Mesenchymal stem cell (in vitro differentiated cells and primary cell): ENCODE measurements around the gene SGIP1.

Experiments used
- DNase-seq: peaks from one replicate; pipeline ENCODE4 v3.0.0-alpha.2; 2013
- H2AFZ ChIP-seq: one replicate; pipeline ENCODE4 v1.6.1; 2013; ENCODE audit warnings: low read depth, mild to moderate bottlenecking, control low read depth, inconsistent platforms, low read length, moderate library complexity
- H2AK5ac ChIP-seq: 2 replicates; pipeline ENCODE4 v1.6.1; 2013; ENCODE audit warnings: low read length, moderate library complexity, mild to moderate bottlenecking, inconsistent platforms; ENCODE audit not compliant: severe bottlenecking
- H2BK120ac ChIP-seq: one replicate; pipeline ENCODE4 v1.6.1; 2013; ENCODE audit warnings: low read depth, mild to moderate bottlenecking, inconsistent platforms, low read length, moderate library complexity
- H2BK12ac ChIP-seq, 2 experiments: one replicate each; pipeline ENCODE4 v1.6.1; 2013; ENCODE audit warnings: inconsistent platforms in 2 of 2, low read length in 2 of 2, mild to moderate bottlenecking in 2 of 2, moderate library complexity in 2 of 2, control low read depth in 1 of 2
- H2BK15ac ChIP-seq: one replicate; pipeline ENCODE4 v1.6.1; 2013; ENCODE audit warnings: mild to moderate bottlenecking, low read depth, inconsistent platforms; ENCODE audit not compliant: poor library complexity, severe bottlenecking
- H2BK5ac ChIP-seq: 2 replicates; pipeline ENCODE4 v1.6.1; 2013; ENCODE audit warnings: low read depth, mild to moderate bottlenecking, low read length, control low read depth, inconsistent platforms; ENCODE audit not compliant: poor library complexity, severe bottlenecking
- H3K14ac ChIP-seq, 2 experiments: one replicate each; pipeline ENCODE4 v1.6.1; 2013; ENCODE audit warnings: inconsistent platforms in 2 of 2, low read length in 2 of 2, control low read depth in 1 of 2, mild to moderate bottlenecking in 1 of 2, moderate library complexity in 1 of 2
- H3K18ac ChIP-seq, 2 experiments: one replicate each; pipeline ENCODE4 v1.6.1; 2013; ENCODE audit warnings: inconsistent platforms in 2 of 2, low read length in 2 of 2, control low read depth in 1 of 2, low read depth in 1 of 2, mild to moderate bottlenecking in 1 of 2
- H3K23ac ChIP-seq, 2 experiments: one replicate each; pipeline ENCODE4 v1.6.1; 2013; ENCODE audit warnings: inconsistent platforms in 2 of 2, low read length in 2 of 2, mild to moderate bottlenecking in 2 of 2, moderate library complexity in 2 of 2, control low read depth in 1 of 2
- H3K27ac ChIP-seq: 2 replicates; pipeline ENCODE4 v1.5.1; 2013; ENCODE audit warnings: mild to moderate bottlenecking, moderate library complexity, low read length, control low read depth, inconsistent platforms; ENCODE audit not compliant: poor library complexity, severe bottlenecking
- H3K27me3 ChIP-seq, 2 experiments: 2 replicates each; pipeline versions ENCODE4 v1.6.1 to v1.7.0; 2013; ENCODE audit warnings: low read length in 2 of 2, mild to moderate bottlenecking in 2 of 2, moderate library complexity in 2 of 2, control low read depth in 1 of 2, inconsistent platforms in 1 of 2; ENCODE audit not compliant: control insufficient read depth in 1 of 2, insufficient read depth in 1 of 2
- H3K36me3 ChIP-seq, 2 experiments: 2 replicates each; pipeline versions ENCODE4 v1.6.1 to v1.7.0; 2013; ENCODE audit warnings: low read length in 2 of 2, control low read depth in 1 of 2, inconsistent platforms in 1 of 2, low read depth in 1 of 2, mild to moderate bottlenecking in 1 of 2; ENCODE audit not compliant: insufficient read depth in 2 of 2, control insufficient read depth in 1 of 2
- H3K4ac ChIP-seq, 2 experiments: one replicate each; pipeline ENCODE4 v1.6.1; 2013; ENCODE audit warnings: inconsistent platforms in 2 of 2, low read length in 2 of 2, mild to moderate bottlenecking in 2 of 2, moderate library complexity in 2 of 2, control low read depth in 1 of 2, low read depth in 1 of 2
- H3K4me1 ChIP-seq: 2 replicates; pipeline ENCODE4 v1.6.1; 2013; ENCODE audit warnings: low read depth, low read length, control low read depth; ENCODE audit not compliant: control insufficient read depth, insufficient read depth
- H3K4me2 ChIP-seq: 2 replicates; pipeline ENCODE4 v1.6.1; 2013; ENCODE audit warnings: low read length, mild to moderate bottlenecking, inconsistent platforms; ENCODE audit not compliant: poor library complexity, severe bottlenecking
- H3K4me3 ChIP-seq, 2 experiments: 2 replicates each; pipeline versions ENCODE4 v1.5.1 to v1.7.0; 2013; ENCODE audit warnings: low read length in 2 of 2, mild to moderate bottlenecking in 2 of 2, control low read depth in 1 of 2, low read depth in 1 of 2; ENCODE audit not compliant: insufficient read depth in 1 of 2
- H3K79me1 ChIP-seq: replicated peaks from 2 replicates; pipeline ENCODE4 v1.6.1; 2013; ENCODE audit warnings: mild to moderate bottlenecking, control low read depth, low read length, inconsistent platforms; ENCODE audit not compliant: poor library complexity, severe bottlenecking
- H3K9ac ChIP-seq: 2 replicates; pipeline ENCODE4 v1.7.0; 2013; ENCODE audit warnings: mild to moderate bottlenecking, low read length, moderate library complexity
- H3K9me3 ChIP-seq: 2 replicates; pipeline ENCODE4 v1.7.0; 2013; ENCODE audit warnings: mild to moderate bottlenecking, low read length; ENCODE audit not compliant: control insufficient read depth
- H4K8ac ChIP-seq: one replicate; pipeline ENCODE4 v1.6.1; 2013; ENCODE audit warnings: inconsistent platforms, mild to moderate bottlenecking, low read length, moderate library complexity
- H4K91ac ChIP-seq: one replicate; pipeline ENCODE4 v1.6.1; 2013; ENCODE audit warnings: mild to moderate bottlenecking, low read length, inconsistent platforms
- WGBS: methylation state at CpG from one replicate; pipeline ENCODE4 v1.1.7; 2013; ENCODE audit warnings: mixed read lengths; 5-methylcytosine and 5-hydroxymethylcytosine counted together

SGIP1 gene

DNA sequence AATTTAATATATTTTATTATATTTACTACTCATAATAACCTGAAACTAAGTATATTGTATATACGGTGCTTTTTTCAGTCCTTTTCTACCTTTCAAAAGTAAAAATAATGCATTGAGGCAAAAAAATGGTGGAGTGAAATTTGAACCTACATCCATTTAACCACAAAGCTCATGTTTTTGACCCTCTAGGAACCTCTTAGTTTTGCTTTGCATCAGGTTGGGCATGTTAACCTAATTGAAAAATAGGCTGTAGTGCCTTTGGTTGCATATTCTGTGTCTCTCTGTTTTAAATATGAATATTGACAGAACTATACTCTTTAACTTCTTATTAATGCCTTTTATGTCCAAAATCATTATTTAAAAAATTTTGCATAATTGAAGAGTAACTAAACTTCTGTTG is 3.8 kb downstream of the SGIP1 start:
- Histone ChIP-seq H3K14ac (no peak overlapping the region), H2BK120ac (no peak overlapping the region), H3K4me3 (peak overlapping the region in 1 of 2 experiments; percentile 25), H3K4me1 (peaks cover 10% of the 10 kb centered on the region), H3K18ac (no peak overlapping the region), H3K36me3 (no peaks in the 10 kb centered on the region), H3K4me2 (no peak overlapping the region), H3K4ac (no peak overlapping the region), H3K79me1 (no peaks in the 10 kb centered on the region), H2BK5ac (no peak overlapping the region), H3K23ac (no peak overlapping the region), H2BK12ac (no peak overlapping the region), H3K9ac (no peak overlapping the region), H2AFZ (no peak overlapping the region), H4K91ac (no peak overlapping the region), H3K9me3 (no peaks in the 10 kb centered on the region), H2AK5ac (no peak overlapping the region), H4K8ac (no peak overlapping the region), H3K27me3 (no peaks in the 10 kb centered on the region), H2BK15ac (no peak overlapping the region), H3K27ac (no peak overlapping the region)
- DNase-seq, result no peak
- no CpG with 5 or more reads among the region's 1 CpG for WGBS

DNA sequence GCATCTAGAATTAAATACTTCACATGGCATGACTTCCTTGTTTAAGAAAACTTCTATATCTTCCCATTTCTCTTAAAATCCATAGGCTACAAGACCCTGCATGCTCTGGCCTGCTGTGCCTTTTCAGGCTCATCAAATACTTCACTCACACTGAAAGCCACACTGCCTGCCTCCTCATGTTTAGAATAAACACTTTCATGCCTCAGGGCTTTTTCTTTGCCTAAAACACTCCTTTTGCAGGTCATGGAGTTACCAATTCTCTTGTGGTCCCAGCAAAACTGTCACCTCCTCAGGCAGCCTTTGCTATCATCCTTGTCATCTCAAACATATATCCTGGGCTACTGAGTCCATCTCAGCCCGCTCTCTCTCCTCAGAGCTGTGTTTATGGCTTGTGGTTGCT is 5.5 kb downstream of the SGIP1 start:
- no peak overlapping the region for H3K23ac ChIP-seq
- no peaks in the 10 kb centered on the region for H3K79me1 ChIP-seq
- H2BK15ac ChIP-seq, result no peak overlapping the region
- H3K18ac ChIP-seq, result peak overlapping the region; percentile 26 to 61
- H3K9me3 ChIP-seq, result no peaks in the 10 kb centered on the region
- peak; percentile 46 for DNase-seq
- H3K9ac ChIP-seq, result no peak overlapping the region
- H3K4me3 ChIP-seq, result no peak overlapping the region
- no peaks in the 10 kb centered on the region for H3K36me3 ChIP-seq
- H3K27me3 ChIP-seq, result no peaks in the 10 kb centered on the region
- peaks cover 12% of the 10 kb centered on the region for H3K4me1 ChIP-seq
- peak overlapping the region; percentile 3 for H2AK5ac ChIP-seq
- 40% methylated on average over 1 of the region's 1 CpG for WGBS
- peak overlapping the region in 1 of 2 experiments; percentile 59 for H3K4ac ChIP-seq
- no peak overlapping the region for H4K91ac ChIP-seq
- H3K27ac ChIP-seq, result peak overlapping the region; percentile 64
- no peak overlapping the region for H3K4me2 ChIP-seq
- peak overlapping the region; percentile 27 for H4K8ac ChIP-seq
- no peak overlapping the region for H2AFZ ChIP-seq
- no peak overlapping the region for H3K14ac ChIP-seq
- H2BK120ac ChIP-seq, result no peak overlapping the region
- no peak overlapping the region for H2BK5ac ChIP-seq
- H2BK12ac ChIP-seq, result peak overlapping the region in 1 of 2 experiments; percentile 12

DNA sequence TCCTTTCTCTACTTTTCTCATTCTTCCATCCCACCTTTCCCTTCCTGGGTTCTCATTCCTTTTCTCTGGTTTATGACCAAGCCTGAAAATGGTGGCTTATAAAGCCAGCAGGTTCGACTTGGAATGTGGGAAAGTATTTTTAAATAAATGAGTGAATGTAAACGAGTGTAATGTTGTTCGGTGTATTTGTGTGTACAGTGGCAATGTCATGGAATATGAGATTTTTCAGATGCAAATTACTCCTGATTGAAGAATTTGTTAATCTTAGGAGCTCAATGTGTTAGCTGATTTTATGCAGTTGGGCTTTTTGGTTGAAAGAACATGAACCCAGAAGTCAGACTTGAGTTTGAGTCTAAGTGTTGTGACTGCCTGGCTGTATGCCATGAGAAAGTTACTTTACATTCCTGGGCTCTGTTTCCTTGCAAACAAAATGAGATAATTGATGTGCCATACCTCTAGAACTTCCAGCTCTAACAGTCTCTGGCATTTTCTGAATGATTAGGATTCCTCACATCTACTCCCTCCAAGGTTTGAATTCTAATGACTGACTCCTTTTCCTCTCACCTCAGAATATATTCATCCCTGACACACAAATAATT is 6.6 kb downstream of the SGIP1 start:
- 39% methylated on average over 3 of the region's 3 CpGs for WGBS
- no peak overlapping the region for H3K4me2 ChIP-seq
- H3K9me3 ChIP-seq, result no peaks in the 10 kb centered on the region
- H3K36me3 ChIP-seq, result no peaks in the 10 kb centered on the region
- H3K4ac ChIP-seq, result no peak overlapping the region
- no peak overlapping the region for H4K8ac ChIP-seq
- H3K18ac ChIP-seq, result peak overlapping the region in 1 of 2 experiments; percentile 3
- H2BK15ac ChIP-seq, result no peak overlapping the region
- H2AFZ ChIP-seq, result no peak overlapping the region
- no peak overlapping the region for H4K91ac ChIP-seq
- no peaks in the 10 kb centered on the region for H3K27me3 ChIP-seq
- H3K4me1 ChIP-seq, result peaks cover 12% of the 10 kb centered on the region
- H3K14ac ChIP-seq, result no peak overlapping the region
- H3K23ac ChIP-seq, result no peak overlapping the region
- H2AK5ac ChIP-seq, result no peak overlapping the region
- no peak overlapping the region for H3K9ac ChIP-seq
- DNase-seq, result peak; percentile 56
- peak overlapping the region; percentile 68 for H3K27ac ChIP-seq
- no peaks in the 10 kb centered on the region for H3K79me1 ChIP-seq
- H2BK12ac ChIP-seq, result peak overlapping the region in 1 of 2 experiments; percentile 18
- no peak overlapping the region for H3K4me3 ChIP-seq
- H2BK120ac ChIP-seq, result no peak overlapping the region
- H2BK5ac ChIP-seq, result no peak overlapping the region

DNA sequence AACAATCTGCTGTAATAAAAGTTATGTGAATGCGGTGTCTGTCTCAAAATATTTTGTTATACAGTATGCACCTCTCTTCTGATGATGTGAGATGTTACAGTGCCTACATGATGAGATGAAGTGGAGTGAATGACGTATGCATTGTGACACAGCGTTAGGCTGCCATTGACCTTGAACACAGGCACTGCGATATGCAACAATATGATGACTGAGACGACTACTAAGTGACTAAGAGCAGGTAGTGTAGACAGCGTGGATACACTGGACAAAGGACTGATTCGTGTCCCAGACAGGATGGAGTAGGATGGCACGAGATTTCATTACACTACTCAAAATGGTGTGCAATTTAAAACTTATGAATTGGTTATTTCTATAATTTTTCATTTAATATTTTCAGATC is 8.4 kb downstream of the SGIP1 start:
- Histone ChIP-seq H3K4ac (no peak overlapping the region), H3K79me1 (peaks cover under 1% of the 10 kb centered on the region), H2BK12ac (peak overlapping the region; percentile 47 to 93), H2AFZ (no peak overlapping the region), H2BK15ac (no peak overlapping the region), H3K27me3 (no peaks in the 10 kb centered on the region), H3K4me2 (no peak overlapping the region), H2BK120ac (no peak overlapping the region), H3K4me3 (peak overlapping the region in 1 of 2 experiments; percentile 3), H3K27ac (peak overlapping the region; percentile 78), H2AK5ac (peak overlapping the region; percentile 31), H3K23ac (no peak overlapping the region), H3K9me3 (no peaks in the 10 kb centered on the region), H4K8ac (peak overlapping the region; percentile 84), H3K4me1 (peaks cover 12% of the 10 kb centered on the region), H3K36me3 (peaks cover 0 to under 1% of the 10 kb centered on the region in 2 experiments), H4K91ac (peak overlapping the region; percentile 83), H3K14ac (no peak overlapping the region), H2BK5ac (no peak overlapping the region), H3K18ac (peak overlapping the region; percentile 63 to 80), H3K9ac (peak overlapping the region; percentile 58)
- DNase-seq, result peak; percentile 55
- WGBS, result 66% methylated on average over 7 of the region's 8 CpGs
